ENCODE measurements around the gene GALNT18. TPM values are rescaled to one million over a fixed set of nuclear protein-coding genes. Genes with fewer than 3 reads are reported as not detected.

The GALNT18 gene
- total RNA-seq, 1 donor from 2014 or later, result 240 TPM

DNA sequence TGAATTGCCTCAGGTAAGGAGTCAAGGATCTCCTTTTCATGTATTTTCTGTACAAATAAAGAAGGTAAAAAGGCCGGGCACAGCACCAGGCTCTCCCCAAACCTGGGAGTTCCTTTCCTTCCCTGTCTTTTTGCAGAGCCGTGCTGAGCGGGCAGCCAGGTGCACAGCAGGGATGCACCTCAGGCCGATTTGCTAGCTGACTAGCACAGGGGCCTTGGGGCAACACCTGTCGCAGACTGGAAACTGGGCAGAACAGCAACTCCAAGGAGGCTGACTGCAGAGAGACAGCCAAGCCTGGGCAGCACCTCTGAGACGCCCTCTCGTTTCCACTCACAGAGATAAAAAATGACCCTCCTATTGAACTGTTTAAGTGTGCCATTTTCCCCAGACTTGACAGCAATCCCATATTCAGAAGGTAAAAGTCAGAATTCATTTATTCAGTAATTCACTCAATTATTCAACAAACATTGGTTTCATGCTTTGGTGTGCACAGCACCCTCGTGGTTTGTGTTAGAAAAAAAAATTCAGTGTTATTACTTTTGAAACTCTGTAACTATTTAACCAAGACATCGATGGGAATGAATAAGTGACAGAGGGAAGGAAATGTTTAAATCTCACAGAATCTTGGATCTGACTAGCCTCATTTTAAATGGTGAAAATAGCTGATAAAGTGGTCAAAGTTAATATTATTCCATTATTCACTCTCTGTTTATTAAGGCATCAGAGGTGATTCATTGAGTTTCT, 120.9 kb downstream of the GALNT18 start:
- DNase-seq (ENCODE audit: low read depth in 2 of 2), result no peak

DNA sequence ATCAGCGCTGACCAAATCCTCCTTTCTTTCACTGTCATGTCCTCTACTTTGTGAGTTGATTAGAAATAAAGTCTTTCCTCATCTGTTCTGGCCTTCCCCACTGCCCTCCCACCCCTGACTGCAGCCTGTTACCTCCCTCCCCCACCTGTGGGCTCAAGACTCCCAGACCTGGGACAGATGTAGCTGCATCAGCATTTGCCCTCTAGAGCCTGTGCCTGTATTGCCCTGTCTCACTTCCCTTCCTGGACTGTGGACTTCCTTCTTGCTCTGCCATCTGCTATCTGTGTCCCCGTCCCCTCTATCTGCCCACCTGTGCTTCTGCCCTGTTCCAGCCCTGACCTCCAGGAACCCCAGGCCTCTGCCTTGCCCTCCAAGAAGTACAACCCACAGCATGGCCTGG, 122.5 kb downstream of the GALNT18 start:
- DNase-seq (ENCODE audit: low read depth in 2 of 2), result no peak

DNA sequence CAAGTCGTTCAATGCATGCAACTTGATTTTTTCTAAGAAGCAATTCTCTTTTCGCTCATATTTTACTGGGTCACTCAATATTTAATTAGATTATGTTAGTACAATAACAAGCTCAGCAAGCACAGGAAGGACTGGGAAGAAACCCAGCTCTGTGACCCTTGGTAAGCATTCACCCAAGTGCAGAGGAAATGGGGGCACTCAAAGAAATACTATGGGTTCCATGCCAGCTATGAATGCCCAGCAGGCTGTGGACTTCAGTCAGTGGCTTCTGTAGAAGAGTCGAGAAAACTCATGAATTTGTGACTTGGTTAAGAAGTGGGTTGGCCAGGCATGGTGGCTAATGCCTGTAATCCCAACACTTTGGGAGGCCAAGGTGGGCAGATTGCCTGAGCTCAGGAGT, 123.6 kb downstream of the GALNT18 start:
- peak in 1 of 2 donors; percentile 23 for DNase-seq (ENCODE audit: low read depth in 2 of 2)

DNA sequence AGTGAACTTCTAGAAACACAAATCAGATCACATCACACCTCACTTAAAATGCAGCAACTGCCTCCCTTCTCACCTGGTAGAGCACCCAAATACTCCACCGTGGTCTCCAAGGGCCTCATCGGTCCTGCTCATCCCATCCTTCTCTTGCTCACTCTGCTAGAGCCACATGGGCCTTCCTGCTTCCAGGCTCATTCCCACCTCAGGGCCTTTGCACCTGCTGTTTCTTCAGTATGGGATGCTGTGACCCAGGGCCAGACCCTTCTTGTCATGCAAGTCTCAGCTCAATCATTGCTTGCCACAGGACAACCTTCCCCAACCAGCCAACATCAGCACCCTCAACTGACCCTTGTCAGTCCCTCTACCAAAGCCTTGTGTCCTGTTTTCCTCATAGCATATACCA, 124.9 kb downstream of the GALNT18 start:
- DNase-seq (ENCODE audit: low read depth in 2 of 2), result no peak

DNA sequence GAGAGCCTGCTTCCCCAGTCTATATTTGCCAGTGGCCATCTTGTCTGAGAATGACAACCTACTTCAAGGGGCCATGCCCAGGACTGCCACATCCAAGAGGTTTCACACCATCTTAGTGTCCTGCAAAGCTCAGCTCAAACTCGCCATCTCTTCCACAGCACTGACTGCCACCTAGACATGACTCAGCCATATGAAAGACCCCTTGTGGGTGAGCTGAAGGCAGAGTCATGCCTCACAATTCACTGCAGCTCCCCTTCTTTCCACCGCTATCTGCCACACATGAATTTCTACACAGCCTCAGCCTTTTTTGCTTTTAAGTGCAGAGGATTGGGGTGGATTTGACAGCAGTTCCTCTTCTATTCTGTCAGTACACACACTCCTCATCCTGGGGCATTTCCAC, 127.5 kb downstream of the GALNT18 start:
- no peak for DNase-seq (ENCODE audit: low read depth in 2 of 2)

DNA sequence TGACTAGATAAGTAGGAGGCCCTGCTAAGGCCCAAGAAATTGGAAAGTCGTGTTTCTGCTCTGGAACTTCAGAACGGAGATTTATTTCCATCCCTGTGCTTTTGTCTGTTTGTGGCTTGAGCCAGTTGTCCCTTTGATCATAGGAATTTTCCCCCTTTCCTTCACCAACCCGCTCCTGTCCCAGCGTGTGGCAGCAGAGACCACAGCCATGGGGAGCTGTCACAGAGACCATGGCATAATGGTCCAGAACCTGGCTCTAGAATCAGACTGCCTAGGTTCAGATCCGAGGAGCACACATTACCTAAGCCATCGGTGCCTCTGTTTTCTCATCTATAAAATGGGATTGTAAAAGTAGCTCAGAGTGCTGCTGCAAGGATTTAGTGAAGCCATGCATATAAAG, 128.1 kb downstream of the GALNT18 start:
- DNase-seq (ENCODE audit: low read depth in 2 of 2), result peak in 1 of 2 donors; percentile 11

DNA sequence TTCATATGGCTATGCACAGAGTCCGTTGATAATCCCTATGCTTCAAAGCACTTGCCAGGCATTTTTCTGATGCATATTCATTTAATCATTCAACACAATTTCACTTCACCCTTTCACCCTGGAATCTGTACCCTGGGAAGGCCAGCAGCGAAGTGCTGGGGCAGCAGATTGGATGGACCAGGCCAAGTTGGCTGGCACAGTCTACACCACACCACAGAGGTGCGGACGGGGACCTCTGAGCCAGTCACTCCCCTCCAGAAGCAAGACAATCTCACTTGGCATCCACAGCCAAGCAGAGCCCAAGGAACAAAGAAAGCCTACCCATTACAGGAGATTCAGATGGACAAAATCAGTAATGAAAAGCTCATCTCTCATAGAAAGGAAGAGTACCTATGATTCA, 130.2 kb downstream of the GALNT18 start:
- no peak for DNase-seq (ENCODE audit: low read depth in 2 of 2)

DNA sequence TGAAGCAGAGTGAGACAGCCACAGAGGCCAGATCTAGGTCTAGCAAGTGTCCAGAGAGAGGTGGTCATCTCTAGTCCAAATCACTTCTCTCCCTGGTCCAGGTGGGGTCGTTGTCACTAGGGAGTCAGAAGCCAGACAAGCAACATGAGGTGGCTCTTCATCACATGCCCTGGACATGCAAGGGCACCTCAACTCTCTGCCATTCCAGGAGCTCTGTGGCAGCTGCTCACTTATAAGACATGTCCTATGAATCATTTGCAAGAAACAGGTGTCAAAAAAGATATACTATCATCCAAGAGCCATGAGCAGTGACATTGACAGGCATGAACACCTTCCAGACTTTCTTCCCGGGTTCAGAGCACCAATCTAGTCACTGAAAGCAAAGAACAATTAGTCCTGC, 130.8 kb downstream of the GALNT18 start:
- no peak for DNase-seq (ENCODE audit: low read depth in 2 of 2)

DNA sequence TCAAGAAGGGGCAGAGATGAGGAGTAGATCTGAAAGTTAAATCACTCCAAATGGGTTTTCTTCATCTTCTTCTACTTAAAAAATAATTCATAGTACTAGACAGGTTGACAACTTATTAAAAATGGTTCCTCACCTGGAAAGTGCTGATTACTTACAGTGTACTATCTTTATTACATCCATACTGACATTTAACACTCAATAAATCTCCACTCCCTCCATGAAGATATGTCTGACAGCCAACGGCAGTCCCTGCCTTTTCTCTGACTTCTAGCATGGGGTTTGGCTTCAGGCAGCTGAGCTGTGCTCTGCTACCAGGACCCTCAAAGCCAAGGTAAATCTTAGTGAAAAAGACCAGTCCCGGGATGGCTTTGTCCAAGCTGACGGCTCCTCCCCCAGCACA, 135.4 kb downstream of the GALNT18 start:
- DNase-seq (ENCODE audit: low read depth in 2 of 2), result no peak

DNA sequence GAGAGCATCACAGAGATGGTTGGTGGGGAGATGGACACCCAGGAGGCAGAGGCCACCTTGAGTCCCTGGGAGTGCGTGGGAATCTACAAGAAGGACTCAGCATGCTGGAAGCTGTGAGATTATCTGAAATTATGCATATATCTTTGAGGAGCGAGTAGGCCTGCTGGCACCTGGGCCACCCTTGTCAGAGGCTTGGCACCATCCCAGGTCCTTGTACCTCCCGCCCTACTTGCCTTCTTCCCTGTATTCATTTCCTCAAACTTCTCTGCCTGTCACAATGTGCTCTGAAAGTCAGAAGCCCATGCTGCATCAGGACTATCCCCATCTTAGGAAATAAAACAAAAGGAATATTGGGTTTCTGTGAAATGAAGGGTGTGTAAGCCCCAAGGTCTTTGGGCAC, 135.8 kb downstream of the GALNT18 start:
- no peak for DNase-seq (ENCODE audit: low read depth in 2 of 2)

DNA sequence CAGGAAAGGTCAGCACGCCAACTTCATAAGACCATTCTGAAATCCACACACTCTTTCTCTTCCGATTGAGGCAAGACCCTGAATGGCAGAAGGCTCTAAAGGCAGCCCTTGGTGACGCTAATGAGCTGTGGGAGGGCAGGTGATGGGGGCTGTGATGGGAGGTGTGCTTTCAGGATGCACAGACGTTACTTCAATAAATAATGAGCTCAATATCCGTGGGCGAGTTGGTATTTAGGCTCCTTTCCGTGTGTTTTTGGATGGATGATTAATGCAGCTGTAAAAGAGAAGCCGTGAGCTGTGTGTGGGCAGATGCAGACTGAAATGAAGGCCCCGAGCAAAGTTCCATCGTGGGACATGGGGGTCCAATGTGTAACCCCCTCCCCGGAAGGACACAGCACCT, 138.2 kb downstream of the GALNT18 start:
- no peak for DNase-seq (ENCODE audit: low read depth in 2 of 2)

DNA sequence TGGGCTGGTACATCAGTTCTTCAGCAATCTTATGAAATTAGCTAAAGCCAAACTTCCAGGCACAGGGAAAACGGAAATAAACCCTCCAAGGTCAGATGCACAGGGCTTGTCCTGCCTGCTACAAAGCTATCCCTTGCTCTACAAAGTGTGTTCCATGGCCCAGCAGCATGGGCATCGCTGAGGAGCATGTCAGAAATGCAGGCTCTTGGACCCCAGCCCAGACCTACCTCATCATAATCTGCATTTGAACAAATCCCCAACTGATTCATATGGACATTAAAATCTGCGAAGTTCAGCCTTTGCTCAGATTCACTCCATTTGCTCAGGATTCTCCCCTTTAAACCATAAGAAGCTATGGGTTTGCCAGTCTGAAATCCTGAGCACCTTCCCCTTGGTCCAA, 139.1 kb downstream of the GALNT18 start:
- DNase-seq (ENCODE audit: low read depth in 2 of 2), result no peak

DNA sequence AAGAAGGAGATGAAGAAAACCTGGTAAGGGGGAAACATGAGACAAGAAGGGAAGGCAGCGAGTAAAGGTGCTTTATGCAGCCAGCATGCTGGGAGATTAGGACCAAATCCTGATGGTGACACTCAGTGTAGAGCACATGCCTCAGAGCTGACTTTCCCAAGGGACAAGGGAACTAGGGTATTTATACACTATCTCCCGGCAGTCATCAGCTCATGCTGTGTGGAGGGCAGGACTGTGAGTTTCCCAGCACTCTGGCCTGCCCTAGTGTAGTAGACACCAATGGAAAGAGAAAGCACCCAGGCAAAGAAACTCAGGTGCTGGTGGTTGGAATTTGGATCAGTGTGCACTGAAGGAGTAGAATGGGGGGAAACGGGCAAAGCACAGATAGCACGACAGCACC, 140.4 kb downstream of the GALNT18 start:
- DNase-seq (ENCODE audit: low read depth in 2 of 2), result no peak

DNA sequence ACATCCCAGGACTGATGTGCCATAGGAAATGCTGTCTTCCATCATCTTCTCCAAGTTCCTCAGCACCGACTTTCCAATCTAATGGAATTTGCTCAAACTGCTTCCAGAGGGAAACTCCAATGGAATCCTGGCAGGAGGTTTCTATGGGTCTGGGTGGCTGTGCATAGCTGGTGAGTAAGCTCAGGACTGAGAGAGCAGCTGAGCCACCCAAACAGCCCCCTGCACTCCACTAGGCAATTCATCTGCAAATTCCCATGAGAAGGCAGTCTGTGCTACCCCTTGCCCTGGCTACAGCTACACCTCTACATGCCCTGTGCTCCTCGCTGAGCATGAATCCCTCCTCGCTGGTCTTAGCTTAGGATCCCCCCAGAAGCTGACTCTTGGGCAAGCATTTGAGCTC, 140.8 kb downstream of the GALNT18 start:
- DNase-seq (ENCODE audit: low read depth in 2 of 2), result no peak

DNA sequence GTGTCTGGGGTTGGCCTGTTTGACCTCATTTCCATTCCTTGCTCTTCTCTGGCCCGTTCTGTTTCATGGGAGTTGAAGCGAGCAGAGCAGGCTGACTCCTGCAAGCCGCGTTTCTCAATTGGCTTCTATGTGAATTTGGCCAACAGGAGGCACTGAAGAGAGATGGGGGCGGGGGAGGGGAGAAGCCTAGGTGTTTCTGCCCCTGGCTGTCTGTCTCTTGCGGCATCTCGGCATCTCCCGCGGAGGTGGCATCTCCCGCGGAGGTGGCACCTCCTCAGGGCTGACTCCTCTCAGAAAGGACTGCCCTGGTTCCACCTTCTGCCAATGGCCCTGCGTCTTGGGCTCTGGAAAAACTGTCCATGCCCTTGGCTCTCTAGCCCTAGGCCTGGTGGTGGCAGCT, 143.1 kb downstream of the GALNT18 start:
- DNase-seq (ENCODE audit: low read depth in 2 of 2), result no peak

DNA sequence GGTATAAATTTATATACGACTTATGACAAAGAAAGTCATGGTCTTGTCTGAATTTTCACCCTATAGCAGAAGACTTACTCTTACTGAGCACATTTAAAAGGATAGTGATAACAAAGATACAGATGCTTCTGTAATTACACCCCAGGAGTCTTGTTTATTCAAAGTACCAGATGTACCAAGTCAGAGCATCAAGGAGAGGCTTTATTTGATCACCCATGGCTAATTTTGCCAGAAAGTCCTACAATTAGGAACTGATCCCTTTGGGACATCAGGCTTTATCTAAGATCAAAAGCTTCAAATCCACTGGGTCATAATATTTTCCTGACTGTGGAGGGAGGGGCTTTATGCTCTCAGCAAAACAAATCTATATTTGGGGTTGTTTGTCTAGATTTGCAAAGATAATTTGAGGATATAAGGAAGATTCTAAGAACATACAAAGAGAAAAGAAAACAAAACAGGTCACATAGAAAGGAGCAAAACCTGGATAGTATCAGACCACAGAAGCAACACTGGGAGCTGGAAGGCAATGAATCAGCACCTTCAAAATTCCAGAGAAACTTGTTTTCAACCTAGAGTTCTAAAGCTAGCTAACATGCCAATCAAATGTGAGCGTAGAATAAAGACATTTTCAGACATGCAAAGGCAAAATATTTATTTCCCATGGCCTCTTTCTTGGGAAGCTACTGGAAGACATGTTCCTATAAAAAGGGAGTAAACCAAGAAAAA, 143.9 kb downstream of the GALNT18 start:
- no peak for DNase-seq (ENCODE audit: low read depth in 2 of 2)

DNA sequence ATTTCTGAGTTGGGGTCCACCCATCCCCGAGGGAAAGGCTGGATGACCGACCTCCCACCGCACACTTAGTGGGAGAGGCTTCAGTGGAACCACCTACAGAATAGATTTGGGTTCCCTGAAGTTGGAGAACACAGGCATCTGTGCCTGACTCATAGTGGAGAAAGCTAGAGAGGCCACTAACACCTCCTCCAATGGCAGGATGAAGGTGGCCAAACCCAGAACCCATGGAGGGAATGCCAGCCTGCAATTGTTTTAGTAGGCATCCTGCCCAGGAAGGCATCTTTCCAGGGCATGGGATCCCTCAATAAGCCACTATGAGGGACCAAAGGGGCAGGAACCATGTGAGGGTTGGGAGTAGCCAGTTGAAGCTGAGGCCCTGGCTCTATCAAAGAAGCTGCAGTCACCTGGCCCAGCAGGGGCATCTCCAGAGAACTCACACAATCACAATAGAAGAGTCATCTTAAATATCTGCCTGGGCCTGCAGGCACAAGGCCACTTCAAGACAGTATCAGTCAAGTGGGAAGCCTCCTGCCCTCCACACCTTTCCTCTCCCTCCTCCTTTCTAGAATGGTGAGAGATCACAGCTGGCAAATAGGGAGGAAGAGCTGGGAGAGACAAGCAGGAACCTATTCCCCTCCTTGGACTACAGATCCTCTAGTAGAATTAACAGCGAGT, 144.7 kb downstream of the GALNT18 start:
- DNase-seq (ENCODE audit: low read depth in 2 of 2), result no peak

DNA sequence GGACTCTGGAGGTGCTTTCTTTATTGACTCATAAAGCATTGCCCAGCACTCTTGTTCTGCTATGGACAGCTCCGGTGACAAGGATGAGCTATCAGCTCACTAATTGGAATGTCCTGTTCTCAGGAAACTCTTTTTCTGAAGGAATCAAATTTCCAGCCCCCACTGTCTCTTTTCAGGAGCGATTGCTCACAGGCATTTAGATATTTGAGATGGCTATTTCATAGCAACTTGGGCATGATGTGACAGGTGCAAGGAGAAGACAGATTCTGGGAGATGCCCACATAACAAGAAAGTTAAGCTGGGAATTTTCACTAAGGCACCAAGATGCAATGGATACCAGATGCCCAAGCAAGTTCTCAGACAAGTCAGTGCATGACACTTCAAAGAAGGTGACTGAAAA, 145.3 kb downstream of the GALNT18 start:
- DNase-seq (ENCODE audit: low read depth in 2 of 2), result no peak

DNA sequence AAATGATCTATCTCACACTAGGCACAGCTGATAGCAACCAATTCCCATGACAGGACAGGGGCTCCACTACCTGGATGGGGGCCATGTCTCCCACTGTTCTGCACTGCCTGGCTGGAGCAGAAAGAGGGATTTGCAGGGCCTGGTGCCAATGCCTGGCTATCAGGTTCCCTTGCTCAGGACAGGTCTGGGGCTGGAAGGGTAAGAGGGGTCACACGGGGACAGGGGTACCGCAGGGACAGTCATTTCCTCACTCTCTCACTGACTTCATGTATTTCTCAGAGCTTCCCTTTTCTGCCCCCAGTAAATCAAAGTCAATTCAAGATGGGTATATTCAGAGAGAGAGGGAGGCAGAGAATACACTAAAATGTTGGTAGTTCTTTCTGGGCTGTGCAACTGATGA, 149.7 kb downstream of the GALNT18 start:
- DNase-seq (ENCODE audit: low read depth in 2 of 2), result no peak

DNA sequence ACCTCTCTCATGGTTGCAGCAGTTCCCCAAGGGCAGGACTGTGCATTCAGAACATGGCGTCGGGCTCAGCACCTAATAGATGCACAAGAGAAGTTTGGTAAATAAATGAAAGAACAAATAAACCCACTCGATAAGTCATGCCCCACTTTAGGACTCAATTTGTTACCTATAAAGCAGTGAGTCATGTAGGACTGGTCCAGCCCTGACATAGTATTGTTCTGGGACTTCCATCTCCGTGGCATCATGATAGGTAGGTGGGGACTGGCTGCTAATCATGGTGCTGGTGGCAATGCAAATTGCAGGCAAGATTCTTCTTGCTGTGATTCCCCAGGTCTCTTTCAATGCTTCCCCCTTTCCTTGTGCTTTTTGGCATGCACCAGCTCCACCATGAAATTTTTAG, 150.6 kb downstream of the GALNT18 start:
- no peak for DNase-seq (ENCODE audit: low read depth in 2 of 2)

DNA sequence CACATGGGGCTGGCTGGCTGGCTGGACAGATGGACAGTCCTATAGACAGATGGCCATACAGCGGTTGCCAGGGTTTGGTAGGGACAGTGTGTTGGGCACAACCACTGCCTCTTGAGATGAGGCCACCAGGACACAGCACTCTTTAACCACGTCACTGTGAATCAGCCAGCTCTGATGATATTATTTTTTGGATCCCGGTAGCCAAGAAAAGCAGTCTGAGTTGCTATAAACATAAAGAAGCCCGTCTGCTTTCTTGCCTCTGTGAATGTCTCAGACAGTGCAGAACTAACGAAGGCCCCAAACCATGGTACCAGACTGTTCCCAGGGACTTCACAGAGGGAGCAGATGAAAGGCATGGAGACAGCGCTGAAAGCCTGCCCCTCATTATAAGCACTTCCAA, 152.9 kb downstream of the GALNT18 start:
- DNase-seq (ENCODE audit: low read depth in 2 of 2), result no peak

DNA sequence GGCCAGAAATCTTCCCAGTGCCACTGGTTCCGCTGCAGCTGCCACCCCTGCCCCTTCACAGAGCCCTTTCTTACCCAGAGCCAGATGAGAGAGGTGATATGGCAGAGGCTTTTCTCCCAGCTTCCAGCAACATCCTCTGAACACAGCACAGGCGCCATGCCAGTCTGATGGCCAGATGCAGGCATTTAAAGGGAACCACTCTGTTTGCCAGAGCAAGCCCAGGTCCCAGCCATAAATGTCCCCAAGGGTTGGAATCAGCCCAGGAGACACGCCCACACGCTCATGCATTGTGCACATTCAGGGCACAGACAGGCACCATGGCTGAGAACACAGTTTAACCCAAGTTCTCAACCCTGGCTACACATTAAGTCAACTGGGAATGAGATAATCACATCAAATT, 154.5 kb downstream of the GALNT18 start:
- DNase-seq (ENCODE audit: low read depth in 2 of 2), result no peak

DNA sequence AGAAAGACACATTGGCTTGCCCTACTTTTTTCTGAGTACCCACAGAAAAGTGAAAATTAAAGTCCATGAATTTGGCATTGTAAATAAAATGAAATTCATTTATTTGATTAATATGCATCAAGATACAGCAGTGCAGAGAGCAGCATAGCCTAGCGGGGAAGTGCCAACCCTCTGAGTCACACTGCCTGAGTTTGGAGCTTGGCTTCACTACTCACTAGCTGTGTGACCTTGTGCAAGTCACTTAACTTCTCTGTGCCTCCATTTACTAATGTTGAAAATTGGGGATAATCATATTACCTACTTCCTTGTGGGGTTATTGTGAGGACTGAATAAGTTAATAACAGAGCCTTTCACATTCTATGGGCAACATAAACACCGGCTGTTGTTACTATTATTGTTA, 157.2 kb downstream of the GALNT18 start:
- DNase-seq (ENCODE audit: low read depth in 2 of 2), result no peak
